ENCODE results near the gene ARHGAP10.

GRCh38 chr4:148074462-148074861 lies 342.6 kb downstream of the ARHGAP10 start:
- no peak for TF ChIP-seq EZH2 (IDR thresholded peaks at IDR 0.05; ENCODE audit: insufficient read depth, low read length)
- TF ChIP-seq CTCF (IDR thresholded peaks at IDR 0.05; ENCODE audit: insufficient read depth, low read depth, low read length) = no peak

Data from astrocyte (in vitro differentiated cells and primary cell).